Stimulated activated naive B cell treated with anti-CD40 and anti-IgM and Interleukin-4, amounts not matched to agents 10 μg/mL and 1 μg/mL and 100 μg/mL, for 72 hours (primary cell): ENCODE data around the gene ABCF2.

ENCODE experiments used
- ATAC-seq, 2 donors: fragments of 150-1000 bp; cut with Tn5 transposase; replicated peaks; 2 replicates each; pipeline ENCODE4 v1.10.0; 2021; ENCODE audit warnings: moderate library complexity in 1 of 2
- DNase-seq: peaks from one replicate; pipeline ENCODE4 v3.0.0; 2021
- H3K27ac Mint-ChIP-seq: one replicate; pipeline ENCODE4 v1.8.0; 2022; ENCODE audit warnings: mild to moderate bottlenecking, mixed read lengths
- H3K27me3 Mint-ChIP-seq, 2 donors: one replicate each; pipeline ENCODE4 v1.8.0; 2022; ENCODE audit warnings: mixed read lengths in 2 of 2
- H3K36me3 Mint-ChIP-seq, 2 donors: one replicate each; pipeline ENCODE4 v1.8.0; 2022; ENCODE audit warnings: mixed read lengths in 2 of 2, mild to moderate bottlenecking in 1 of 2
- H3K4me1 Mint-ChIP-seq, 2 donors: one replicate each; pipeline ENCODE4 v1.8.0; 2022; ENCODE audit warnings: mixed read lengths in 2 of 2, mild to moderate bottlenecking in 1 of 2
- H3K4me3 Mint-ChIP-seq, 2 donors: one replicate each; pipeline ENCODE4 v1.8.0; 2022; ENCODE audit warnings: mild to moderate bottlenecking in 2 of 2, mixed read lengths in 2 of 2, moderate library complexity in 1 of 2
- H3K9me3 Mint-ChIP-seq, 2 donors: one replicate each; pipeline ENCODE4 v1.8.0; 2022; ENCODE audit warnings: mixed read lengths in 2 of 2, mild to moderate bottlenecking in 1 of 2

Gene ABCF2

DNA sequence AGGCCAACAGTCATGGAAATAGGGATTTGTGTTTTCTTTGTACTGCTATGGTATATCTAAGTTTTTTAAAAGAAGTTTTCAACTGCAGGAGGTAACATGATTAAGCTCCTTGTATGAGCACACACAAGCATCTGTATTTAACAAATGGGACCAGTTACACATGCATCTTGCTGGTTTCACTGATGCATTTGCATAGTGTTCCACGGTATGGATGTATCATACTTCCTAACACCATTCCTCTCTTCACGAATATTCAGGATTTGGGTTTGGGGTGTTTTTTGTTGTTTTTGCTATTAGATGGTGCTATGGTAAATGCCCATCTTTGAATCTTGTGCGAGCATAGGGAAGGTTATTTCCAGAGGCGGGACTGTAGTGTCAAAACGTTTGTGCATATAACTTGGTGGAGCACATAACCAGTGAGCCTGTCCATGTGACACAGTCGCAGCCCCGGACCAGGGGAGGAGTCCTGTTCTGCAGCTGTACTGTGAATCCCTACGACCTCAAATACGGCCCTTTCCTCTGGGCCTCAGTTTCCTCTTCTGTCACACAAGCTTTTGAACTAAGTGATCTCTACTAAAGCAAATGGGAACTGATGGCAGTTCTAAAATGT, 18.6 kb downstream of the ABCF2 start:
- no peaks in the 10 kb centered on the region for H3K9me3 Mint-ChIP-seq
- DNase-seq (no peak), ATAC-seq (no peak)
- H3K27me3 Mint-ChIP-seq: peaks cover 16 to 20% of the 10 kb centered on the region in 2 donors
- H3K4me3 Mint-ChIP-seq: no peak overlapping the region
- no peaks in the 10 kb centered on the region for H3K4me1 Mint-ChIP-seq
- peaks cover 13 to 23% of the 10 kb centered on the region in 2 donors for H3K36me3 Mint-ChIP-seq
- no peak overlapping the region for H3K27ac Mint-ChIP-seq

DNA sequence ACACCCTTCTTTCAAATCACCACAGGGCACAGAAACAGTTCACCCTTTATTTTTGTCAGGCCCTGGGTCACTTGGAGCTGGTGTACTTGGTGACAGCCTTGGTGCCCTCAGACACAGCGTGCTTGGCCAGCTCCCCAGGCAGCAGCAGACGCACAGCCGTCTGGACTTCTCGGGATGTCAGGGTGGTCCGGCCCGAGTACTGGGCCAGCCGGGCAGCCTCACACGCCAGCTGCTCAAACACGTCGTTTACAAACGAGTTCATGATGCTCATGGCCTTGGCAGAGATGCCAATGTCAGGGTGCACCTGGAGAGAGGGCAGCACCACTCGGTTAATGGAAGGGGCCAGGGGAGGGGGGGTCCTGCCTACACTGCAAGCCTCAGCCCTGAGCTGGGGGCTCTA, 19.2 kb downstream of the ABCF2 start:
- Mint-ChIP-seq H3K9me3 (no peaks in the 10 kb centered on the region), H3K4me1 (no peaks in the 10 kb centered on the region), H3K36me3 (peaks cover 9 to 18% of the 10 kb centered on the region in 2 donors), H3K4me3 (no peak overlapping the region), H3K27ac (no peak overlapping the region), H3K27me3 (peaks cover 20 to 22% of the 10 kb centered on the region in 2 donors)
- no peak for DNase-seq
- no peak for ATAC-seq

DNA sequence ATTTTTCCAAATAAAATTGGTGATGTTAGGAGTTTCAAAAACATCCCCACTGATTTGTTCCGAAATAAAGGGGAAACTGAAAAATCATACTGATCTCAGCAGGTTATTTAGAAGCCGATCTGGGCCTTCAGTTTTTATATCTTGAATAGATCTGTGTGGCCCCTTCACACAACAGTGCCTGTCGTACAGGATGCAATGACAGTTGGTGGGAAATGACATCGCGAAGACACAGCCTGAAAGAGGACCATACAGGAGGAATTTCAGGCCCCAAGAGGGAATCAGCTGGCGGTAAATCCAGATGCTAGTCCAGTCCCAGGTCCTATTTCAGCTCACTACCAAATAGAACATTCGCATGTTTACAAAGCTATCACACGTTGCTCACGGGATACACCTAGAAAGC, 19.7 kb downstream of the ABCF2 start:
- no peak for DNase-seq
- no peaks in the 10 kb centered on the region for H3K9me3 Mint-ChIP-seq
- no peak for ATAC-seq
- H3K36me3 Mint-ChIP-seq: peaks cover 9 to 13% of the 10 kb centered on the region in 2 donors
- no peak overlapping the region for H3K4me3 Mint-ChIP-seq
- no peaks in the 10 kb centered on the region for H3K4me1 Mint-ChIP-seq
- peaks cover 20 to 24% of the 10 kb centered on the region in 2 donors for H3K27me3 Mint-ChIP-seq
- H3K27ac Mint-ChIP-seq: no peak overlapping the region

DNA sequence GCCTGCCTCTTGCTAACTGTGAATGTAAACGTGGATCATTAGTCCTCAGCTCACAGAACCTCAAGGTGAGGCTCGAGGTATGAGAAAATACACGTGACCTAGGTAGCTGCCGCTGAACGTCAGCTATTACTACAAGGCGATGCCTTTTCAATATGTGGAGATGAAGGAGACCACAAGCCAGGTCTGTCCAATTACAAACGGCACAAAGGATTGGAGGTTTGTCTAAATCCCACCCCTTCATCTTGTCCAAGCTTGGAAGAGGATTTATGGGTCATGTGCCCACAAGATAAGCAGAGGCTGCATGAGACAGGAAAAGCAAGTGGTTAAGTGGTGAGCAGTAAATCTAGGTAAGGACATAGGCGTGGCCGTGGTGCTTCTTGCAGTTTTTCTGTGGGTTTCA, 20.1 kb downstream of the ABCF2 start:
- no peak for ATAC-seq

DNA sequence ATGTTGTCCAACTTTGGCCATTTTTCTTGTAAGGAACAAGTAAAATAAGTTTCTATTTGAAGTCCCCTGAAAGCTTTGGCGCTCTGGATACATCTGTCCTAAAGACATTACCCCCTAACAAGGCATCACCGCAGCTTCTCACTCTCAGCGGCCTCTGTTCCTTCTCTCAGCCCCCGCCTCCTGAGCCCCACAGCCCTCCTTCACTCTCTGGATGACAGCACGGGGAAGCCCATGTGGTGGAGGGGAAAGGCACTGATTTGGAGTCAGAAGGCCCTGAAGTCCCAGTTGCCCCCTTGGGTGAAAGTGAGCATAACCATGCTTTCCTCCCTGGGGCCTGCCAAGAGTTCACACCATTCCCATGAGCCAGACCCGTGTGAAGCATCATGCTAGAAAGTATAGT, 21.3 kb downstream of the ABCF2 start:
- H3K27ac Mint-ChIP-seq: no peak overlapping the region
- no peaks in the 10 kb centered on the region for H3K9me3 Mint-ChIP-seq
- H3K4me1 Mint-ChIP-seq: no peaks in the 10 kb centered on the region
- no peak for DNase-seq
- peaks cover 2 to 8% of the 10 kb centered on the region in 2 donors for H3K36me3 Mint-ChIP-seq
- peaks cover 25 to 31% of the 10 kb centered on the region in 2 donors for H3K27me3 Mint-ChIP-seq
- ATAC-seq: peak in 1 of 2 donors; percentile 67
- H3K4me3 Mint-ChIP-seq: no peak overlapping the region

More for the DNA sequence above, 20.1 kb downstream of the ABCF2 start:
- H3K27me3 Mint-ChIP-seq: peaks cover 20 to 24% of the 10 kb centered on the region in 2 donors
- no peak for DNase-seq
- no peaks in the 10 kb centered on the region for H3K9me3 Mint-ChIP-seq
- no peaks in the 10 kb centered on the region for H3K4me1 Mint-ChIP-seq
- H3K27ac Mint-ChIP-seq: no peak overlapping the region
- H3K4me3 Mint-ChIP-seq: no peak overlapping the region
- peaks cover 9 to 10% of the 10 kb centered on the region in 2 donors for H3K36me3 Mint-ChIP-seq

GRCh38 chr7:151204383-151205032, 22.5 kb downstream of the ABCF2 start:
- H3K27ac Mint-ChIP-seq: no peak overlapping the region
- peaks cover 28 to 31% of the 10 kb centered on the region in 2 donors for H3K27me3 Mint-ChIP-seq
- no peak for ATAC-seq
- no peak for DNase-seq
- no peak overlapping the region for H3K4me3 Mint-ChIP-seq
- H3K9me3 Mint-ChIP-seq: no peaks in the 10 kb centered on the region
- H3K4me1 Mint-ChIP-seq: no peaks in the 10 kb centered on the region
- H3K36me3 Mint-ChIP-seq: no peaks in the 10 kb centered on the region

- Mint-ChIP-seq H3K4me3 (no peak overlapping the region), H3K27me3 (peaks cover 30 to 31% of the 10 kb centered on the region in 2 donors), H3K36me3 (no peaks in the 10 kb centered on the region), H3K4me1 (no peaks in the 10 kb centered on the region), H3K27ac (no peak overlapping the region), H3K9me3 (no peaks in the 10 kb centered on the region)
- ATAC-seq: no peak
- no peak for DNase-seq
These were observed 24.2 kb downstream of the ABCF2 start for GRCh38 chr7:151202836-151203235.

GRCh38 chr7:151201751-151202150, 25.3 kb downstream of the ABCF2 start:
- H3K4me1 Mint-ChIP-seq: no peaks in the 10 kb centered on the region
- H3K27me3 Mint-ChIP-seq: peaks cover 30 to 31% of the 10 kb centered on the region in 2 donors
- no peaks in the 10 kb centered on the region for H3K36me3 Mint-ChIP-seq
- H3K4me3 Mint-ChIP-seq: no peak overlapping the region
- DNase-seq (no peak), ATAC-seq (no peak)
- no peaks in the 10 kb centered on the region for H3K9me3 Mint-ChIP-seq
- H3K27ac Mint-ChIP-seq: no peak overlapping the region

DNA sequence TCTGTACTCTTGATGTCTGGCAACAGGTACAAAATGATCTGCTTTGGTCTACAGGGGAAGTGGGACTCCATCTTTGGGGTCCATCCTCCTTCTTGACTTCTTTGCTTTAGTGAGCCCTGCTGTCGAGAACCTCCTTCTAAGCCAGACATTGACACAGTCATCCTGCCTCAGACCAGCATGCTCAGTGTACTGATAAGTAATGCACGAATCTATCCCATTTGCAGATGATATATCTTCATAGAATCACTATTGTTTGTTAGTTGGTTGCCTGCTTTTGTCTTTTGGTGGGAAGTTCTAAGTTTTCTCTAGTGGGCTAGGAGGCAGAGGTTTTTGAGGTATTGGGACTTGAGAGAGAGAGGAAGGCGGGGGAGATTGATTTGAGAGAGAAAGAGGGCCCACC, 25.7 kb downstream of the ABCF2 start:
- Mint-ChIP-seq H3K4me3 (no peak overlapping the region), H3K27me3 (peaks cover 30 to 31% of the 10 kb centered on the region in 2 donors), H3K36me3 (no peaks in the 10 kb centered on the region), H3K9me3 (no peaks in the 10 kb centered on the region), H3K4me1 (no peaks in the 10 kb centered on the region), H3K27ac (no peak overlapping the region)
- ATAC-seq: no peak
- DNase-seq: no peak

DNA sequence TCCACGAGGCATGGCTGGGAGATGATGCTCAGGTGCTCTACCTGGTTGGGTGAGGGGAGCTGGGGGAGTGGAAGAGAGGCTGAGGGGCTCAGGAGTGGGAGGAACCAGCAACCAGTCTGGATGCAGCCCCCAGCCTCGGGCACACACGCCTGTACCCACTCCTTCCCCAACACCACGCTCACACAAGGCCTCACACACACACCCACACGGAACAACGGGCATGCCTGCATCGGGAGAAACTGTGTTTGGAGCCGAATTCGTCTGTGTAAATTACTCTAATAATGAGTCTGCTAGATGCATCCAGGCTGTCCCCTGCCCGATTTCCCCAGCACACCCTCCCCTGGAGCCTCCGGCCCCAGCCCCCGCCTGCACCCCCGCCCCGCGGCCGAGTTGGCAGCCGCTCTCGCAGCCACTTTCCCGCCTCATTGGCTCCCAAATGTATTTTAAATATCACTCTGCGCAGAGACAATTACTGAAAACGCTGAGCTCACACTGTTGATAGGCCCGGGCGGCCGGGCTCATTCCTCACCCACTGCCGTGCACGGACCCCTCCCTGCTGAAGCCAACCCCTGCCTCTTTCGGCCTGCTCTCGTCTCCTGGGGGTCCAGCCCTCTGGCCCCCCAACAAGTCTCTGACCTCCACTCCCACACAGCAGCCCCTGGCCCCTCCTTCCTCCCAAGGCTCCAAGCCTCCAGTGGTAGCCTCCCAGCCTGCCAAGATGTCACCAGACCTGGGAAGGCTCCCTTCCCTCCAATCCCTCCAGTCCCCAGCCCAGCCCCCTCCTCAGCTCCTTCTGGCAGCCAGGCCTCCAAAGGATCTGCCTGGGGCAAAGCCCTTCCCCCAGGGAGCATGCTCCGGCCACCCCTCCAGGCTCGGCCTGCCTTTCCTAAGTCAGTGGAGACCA, 27.8 kb downstream of the ABCF2 start:
- Mint-ChIP-seq H3K36me3 (no peaks in the 10 kb centered on the region), H3K27me3 (peaks cover 23% of the 10 kb centered on the region in 2 donors), H3K4me3 (no peak overlapping the region), H3K27ac (no peak overlapping the region), H3K9me3 (no peaks in the 10 kb centered on the region), H3K4me1 (no peaks in the 10 kb centered on the region)
- ATAC-seq: no peak
- no peak for DNase-seq

GRCh38 chr7:151197932-151198331, 29.1 kb downstream of the ABCF2 start:
- no peaks in the 10 kb centered on the region for H3K36me3 Mint-ChIP-seq
- no peaks in the 10 kb centered on the region for H3K4me1 Mint-ChIP-seq
- ATAC-seq: no peak

DNA sequence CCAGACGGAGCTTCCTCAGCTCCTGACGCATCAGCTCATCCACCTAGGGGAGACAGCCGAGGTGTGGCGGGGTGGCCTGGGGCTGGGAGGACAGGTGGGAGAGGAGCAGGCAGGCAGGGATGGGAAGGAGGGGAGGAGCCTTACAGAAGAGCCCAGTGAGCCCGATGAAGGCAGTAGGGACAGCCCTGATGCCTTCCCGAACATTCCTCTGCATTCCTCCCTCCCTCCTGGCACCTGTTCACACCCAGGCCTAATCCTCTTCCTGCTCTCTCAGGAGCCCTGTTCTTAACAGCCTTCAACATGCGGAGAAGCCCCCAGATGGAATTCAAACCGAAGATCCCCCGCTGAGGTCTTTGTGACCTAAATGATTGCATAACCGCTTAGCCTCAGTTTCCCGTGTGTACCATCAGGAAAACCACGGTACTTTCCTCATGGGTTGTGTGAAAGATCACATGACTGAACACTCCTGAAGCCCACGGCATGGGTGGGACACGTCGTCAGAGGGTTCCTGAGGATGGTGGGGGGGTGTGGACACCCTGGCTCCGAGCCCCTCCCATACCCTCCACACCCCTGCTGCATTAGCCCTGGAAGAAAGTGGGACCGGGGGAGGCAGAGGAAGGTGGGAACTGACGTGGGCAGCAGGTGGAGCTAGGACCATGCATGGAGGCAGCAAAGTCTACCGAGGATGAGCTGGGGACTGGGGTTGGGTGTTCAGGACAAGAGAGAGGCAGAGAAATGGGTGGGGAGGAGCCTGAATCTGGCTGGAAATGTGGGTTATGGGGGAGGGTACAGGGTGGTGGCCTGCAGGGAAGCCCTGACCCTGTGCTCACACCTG, 31.2 kb downstream of the ABCF2 start:
- peaks cover 9 to 27% of the 10 kb centered on the region in 2 donors for H3K27me3 Mint-ChIP-seq
- DNase-seq (no peak), ATAC-seq (peak in 1 of 2 donors; percentile 23)
- H3K36me3 Mint-ChIP-seq: no peaks in the 10 kb centered on the region
- no peaks in the 10 kb centered on the region for H3K4me1 Mint-ChIP-seq
- H3K4me3 Mint-ChIP-seq: no peak overlapping the region
- H3K27ac Mint-ChIP-seq: no peak overlapping the region
- no peaks in the 10 kb centered on the region for H3K9me3 Mint-ChIP-seq

More at GRCh38 chr7:151197932-151198331, 29.1 kb downstream of the ABCF2 start:
- DNase-seq: no peak
- no peak overlapping the region for H3K4me3 Mint-ChIP-seq
- peaks cover 15 to 26% of the 10 kb centered on the region in 2 donors for H3K27me3 Mint-ChIP-seq
- H3K9me3 Mint-ChIP-seq: no peaks in the 10 kb centered on the region
- H3K27ac Mint-ChIP-seq: no peak overlapping the region

GRCh38 chr7:151194188-151194587, 32.8 kb downstream of the ABCF2 start:
- Mint-ChIP-seq H3K4me3 (no peak overlapping the region), H3K27me3 (peaks cover 24 to 31% of the 10 kb centered on the region in 2 donors), H3K36me3 (no peaks in the 10 kb centered on the region), H3K27ac (no peak overlapping the region), H3K9me3 (no peaks in the 10 kb centered on the region), H3K4me1 (peaks cover 0 to 7% of the 10 kb centered on the region in 2 donors)
- ATAC-seq (no peak), DNase-seq (no peak)
